HG03457 (cell line): ENCODE measurements around the gene PLD5.
"Not testable (repeated sequence)": the region's sequence is repeated elsewhere in the genome, so short reads cannot be mapped to it uniquely, and the experiment has no call there.

ENCODE experiments used
- ATAC-seq: cut with Tn5 transposase; IDR thresholded peaks from one replicate; pipeline ENCODE4 v1.9.1; 2021; ENCODE audit warnings: moderate number of reproducible peaks; ENCODE audit not compliant: unreplicated experiment

Gene PLD5

DNA sequence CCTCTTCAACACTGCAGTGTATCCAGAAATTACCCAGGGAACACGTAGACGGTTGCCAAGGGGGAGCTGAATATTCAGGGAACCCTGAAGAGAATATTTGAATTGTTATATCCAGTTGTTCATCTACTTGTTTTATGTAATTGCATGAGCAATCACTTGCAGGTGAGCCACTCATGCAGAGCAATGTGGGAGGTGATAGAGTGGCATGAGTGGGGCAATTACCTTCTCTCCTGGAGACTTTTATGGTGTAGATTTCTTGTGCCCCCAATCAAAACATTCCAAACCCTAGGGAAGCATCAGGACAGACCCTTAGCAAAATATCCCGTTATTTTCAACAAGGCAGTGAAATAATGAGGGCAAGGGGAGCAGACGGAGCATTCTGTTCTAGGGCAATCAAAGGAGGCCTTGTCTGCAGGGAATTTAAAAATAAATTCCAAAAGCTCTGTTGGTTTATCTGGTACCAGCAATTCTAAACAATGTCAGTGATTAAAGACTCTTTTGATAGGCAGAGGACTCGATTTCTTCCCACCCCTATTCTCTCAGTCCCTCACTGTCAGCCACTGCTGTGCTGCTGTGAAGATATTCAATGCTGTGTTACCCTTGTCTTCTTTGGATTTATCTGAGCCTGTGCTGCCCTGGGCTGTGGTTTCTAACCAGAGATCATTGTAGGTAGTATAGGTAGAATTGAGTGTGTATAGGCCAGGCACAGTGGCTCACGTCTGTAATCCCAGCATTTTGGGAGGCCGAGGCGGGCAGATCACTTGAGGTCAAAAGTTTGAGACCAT, 345.4 kb downstream of the PLD5 start:
- no peak for ATAC-seq

DNA sequence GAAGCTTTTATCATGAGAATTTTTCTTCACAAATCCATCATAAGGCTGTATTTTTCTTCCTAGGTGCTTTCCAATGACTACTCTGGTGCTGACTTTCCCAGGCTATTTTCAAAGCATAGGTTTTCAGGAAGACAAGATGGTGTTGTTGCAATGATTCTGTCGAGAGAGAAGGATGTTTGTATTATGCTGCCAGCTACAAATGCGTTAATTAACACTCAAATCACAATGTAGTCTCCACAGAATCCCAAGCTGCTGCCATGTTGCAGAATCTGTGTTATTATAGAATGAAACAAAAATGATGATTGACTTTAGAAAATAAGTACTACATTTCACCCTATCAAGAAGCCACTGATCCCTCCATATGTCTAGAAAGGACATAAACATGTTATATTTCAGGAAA, 346.1 kb downstream of the PLD5 start:
- ATAC-seq = no peak

DNA sequence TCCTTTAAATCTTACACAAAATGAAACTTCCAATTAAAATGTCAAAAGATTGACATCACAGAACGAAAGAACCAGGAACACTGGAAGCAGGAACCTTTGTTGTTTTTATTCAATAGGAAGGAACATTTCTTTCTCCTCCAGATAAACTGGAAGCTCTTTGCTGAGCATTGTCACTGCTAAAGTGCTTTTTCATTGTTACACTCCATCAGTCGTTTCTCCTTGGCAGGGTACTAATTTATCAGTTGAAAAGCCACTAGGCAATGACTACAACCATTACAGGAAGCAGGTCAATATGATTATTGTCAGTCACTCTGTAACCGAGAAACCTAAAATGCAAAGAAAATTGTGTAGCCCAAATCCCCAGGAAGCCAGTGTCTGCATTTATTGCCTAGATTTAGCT, 362.4 kb downstream of the PLD5 start:
- ATAC-seq = no peak

DNA sequence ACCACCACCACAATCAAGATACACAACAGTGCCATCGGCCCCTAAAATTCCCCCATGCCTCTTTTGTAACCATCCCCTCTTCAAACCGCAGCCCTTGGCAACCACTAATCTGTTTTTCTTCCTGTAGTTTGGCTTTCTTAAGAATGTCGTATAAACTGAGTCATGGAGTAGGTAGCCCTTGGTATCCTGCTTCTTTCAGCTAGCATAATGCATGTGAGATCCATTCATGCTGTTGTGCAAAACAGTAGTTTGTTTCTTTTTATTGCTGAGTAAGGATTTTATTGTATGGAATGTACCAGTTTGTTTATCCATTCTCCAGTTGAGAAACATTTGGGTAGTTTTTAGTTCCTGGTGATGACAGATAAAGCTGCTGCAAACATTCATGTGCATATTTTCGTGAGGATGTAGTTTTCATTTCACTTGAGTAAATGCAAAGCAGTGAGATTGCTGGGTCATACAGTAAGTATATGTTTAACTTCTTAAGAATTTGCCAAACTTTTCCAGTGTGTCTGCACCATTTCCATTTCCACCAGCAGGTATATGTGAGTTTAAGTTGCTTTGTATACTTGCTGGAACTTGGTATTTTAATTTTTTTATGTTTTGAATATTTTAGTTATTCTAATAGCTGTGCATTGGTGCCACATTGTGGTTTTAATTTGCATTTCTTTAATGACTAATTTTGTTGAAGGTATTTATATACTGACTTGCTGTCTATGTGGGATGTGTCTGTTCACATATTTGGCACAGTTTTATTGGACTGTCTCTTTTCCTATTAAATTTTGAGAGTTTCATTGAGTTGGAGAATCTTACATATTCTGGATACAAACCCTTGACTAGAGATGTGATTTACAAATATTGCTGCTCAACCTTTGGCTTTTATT, 377.2 kb downstream of the PLD5 start:
- ATAC-seq = no peak

DNA sequence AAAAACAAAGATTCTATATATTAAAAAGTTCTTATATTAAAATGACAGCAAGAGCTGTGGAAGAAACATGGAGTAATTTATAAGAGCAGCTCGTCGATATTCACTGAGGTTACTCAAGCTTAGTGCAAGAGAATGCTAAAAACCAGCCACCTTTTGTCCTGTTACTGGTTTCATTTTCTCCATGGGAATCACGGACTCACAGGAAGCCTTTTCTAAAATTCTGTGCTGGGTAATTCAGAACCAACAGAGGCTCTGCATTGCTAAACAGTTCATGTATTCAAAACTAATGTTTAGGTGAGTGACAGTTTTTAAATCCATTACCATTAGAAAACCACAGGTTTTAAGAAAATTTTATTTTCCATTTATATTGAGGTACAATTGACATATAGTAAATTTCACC, 377.8 kb downstream of the PLD5 start:
- no peak for ATAC-seq

DNA sequence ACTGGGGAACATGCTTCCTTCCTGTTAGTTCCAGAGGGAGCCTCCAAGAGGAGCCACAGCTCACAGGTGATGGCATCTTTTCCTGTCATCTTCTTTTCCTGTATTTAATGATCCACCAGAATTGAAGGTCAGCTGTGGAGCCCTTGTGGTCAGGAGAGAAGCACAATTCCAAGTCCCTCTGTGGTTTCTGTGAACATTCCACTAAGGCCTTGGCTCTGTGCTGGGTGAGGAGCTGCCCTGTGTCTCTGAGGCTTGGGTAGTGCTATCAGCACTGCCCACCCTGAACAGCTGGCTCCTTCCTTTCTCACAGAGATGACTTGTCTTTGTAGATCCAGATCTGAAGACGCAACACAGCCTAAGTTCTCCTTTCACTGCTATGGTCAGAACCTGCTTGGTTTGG, 383.7 kb downstream of the PLD5 start:
- ATAC-seq = no peak

DNA sequence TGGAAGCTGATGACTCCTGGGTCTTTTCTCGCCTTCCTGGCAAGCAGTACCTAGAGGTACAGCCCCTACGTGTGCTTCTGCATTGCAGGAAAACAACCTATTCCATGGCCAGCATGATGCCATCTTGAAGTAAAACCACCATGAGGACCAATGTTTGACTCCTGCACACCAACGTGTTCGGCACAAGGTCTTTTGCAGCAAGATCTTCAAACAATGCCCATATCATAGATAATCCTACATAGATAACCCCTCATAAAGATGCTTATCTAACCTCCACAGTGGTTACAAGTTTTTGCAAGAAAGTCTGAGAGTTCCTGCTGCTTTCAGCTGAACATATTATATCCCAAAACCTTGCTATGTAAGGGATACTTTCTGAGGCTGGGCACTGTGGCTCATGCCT, 384.5 kb downstream of the PLD5 start:
- no peak for ATAC-seq

DNA sequence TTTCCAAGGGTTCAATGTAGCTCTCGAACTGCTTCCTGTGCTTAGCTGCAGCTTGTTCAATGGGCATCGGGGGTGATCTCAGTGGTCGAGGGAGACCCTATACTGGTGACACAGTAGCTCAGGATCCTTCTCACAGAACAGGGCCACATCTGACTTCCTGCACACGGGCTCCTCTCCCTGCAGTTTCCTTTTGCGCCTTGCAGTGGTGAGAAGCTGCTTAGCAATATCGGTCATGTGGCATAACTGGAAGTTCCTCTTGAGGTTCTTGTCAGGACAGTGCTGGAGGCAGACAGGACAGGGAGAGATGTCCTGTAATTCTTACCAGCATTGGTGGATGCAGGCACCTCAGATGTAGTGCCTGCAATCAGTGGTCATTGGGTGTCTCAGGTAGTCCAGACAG, 385.1 kb downstream of the PLD5 start:
- ATAC-seq = peak; percentile 81

DNA sequence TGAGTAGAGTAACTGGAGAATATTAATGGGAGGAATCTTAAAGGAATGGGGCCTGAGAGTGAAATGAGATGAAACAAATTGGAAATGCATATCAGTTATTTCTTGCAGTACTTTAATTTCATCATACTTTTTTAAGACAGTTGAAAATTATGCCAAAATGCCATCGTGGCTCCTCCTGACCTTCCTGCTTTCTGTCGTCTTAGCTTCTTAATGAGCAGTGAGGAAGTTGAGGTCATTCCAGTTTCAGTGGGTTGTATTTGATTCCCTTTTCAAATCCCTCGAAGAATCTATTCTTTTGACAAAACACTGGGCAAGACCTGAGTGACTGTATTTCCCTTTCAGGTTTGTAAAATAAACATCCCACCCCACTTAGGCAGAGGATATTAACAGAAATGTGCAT, 390.7 kb downstream of the PLD5 start:
- ATAC-seq = no peak

DNA sequence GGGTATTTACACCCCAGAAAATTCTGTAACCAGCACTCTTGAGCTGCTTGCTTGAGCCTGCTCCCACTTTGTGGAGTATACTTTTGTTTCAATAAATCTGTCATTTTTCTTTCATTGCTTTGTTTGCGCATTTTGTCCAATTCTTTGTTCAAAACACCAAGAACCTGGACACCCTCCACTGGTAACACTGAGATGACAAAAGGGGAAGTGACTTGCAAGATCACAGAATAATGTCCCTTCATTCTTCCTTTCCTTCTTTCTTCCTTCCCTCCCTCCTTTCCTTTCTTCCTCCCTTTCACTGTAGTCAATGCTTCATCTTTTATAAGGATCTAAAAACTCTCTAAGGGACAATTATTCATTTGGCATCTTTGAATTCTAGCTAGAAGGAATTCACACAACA, 391.1 kb downstream of the PLD5 start:
- ATAC-seq = no peak

DNA sequence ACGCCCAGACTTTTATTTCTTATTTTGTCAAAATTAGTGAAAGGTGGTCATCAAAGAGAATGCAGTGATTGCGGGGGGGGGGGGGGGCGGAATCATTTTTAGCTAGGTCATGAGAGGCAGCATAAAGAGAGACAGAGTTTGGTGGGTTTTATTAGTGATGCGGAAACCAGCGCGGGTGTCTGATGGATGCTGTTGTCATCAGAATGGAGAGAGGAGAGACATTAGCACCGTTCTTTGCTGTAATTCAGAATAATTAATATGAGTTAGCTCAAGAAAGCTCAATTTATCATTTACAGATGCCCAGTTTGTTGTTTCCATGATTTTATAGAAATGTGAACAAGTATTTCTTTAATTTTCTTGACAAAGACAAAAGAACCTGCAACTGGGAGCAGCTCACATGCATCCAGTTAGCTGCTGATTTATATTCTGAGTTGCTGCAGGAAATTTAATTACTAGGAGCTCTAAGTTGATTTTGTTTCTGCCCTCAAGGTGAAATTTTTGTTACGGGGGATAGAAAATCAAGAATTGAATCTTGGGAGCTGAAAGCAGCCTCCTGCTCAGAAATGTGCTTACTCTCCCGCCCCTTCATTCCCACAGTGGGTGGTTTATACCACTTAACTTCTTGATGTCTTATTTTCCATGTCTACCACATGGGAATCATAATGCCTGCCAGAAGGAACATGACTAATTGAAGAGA, 392.2 kb downstream of the PLD5 start:
- no peak for ATAC-seq

DNA sequence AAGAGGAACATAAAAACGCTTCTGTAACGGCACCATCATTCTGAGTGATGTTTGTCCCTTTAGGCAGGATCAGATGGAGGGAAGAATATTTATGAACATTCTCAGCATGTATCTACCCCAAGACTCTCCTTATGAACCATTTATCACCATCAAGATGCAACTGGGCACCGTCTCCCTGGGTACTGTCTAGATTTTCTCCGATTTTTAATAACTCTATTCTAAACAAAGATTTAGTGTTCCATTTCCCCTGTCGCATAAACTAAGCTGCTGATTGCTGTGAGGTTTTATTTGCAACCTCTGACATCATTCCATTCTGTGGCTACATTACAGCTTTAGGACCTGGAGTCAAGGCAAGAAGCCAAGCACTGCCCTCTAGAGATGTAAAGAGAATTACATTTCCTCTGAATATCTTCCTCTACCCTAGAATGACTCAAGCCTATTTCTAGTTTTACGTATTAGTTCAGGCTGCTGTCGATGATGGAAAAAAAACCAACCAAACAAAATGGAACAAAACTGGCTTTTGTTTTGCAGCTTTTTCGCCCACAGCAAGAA, 395.5 kb downstream of the PLD5 start:
- ATAC-seq = no peak

DNA sequence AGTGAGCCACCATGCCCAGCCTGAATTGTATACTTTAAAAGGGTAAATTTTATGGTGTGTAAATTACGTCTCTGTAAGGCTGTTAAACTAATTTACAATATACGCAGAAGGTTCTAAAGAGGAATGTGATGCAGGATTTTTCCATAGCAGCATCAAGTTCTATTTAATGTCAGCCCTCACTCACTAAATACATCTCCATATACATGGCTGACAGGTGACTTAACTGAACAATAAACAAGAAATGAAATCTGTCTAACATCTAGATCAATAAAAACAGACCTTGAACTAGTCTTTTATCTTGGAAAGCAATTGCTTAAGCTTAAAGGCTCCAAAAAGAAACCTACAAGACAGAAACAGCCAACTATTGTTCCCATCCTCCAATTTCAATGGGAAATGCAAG, 404.1 kb downstream of the PLD5 start:
- no peak for ATAC-seq

DNA sequence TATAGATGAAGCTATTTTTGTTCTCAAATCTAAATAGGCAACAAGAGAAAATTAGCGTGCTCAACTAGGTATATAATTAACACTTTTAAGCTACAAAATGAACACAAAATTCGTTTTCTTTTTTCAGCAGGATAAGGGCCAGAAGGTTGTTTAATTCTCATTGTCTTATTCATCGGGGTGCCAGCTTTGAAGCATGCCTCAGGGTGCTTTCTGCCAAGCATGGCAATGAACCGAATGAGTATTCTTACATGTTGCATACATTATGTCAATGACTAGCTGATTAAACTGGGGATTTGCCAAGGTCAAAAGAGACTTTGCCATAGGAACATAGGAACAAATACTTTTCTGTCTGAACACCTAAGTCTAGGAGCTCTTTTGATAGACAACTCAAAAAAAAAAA, 423.6 kb downstream of the PLD5 start:
- ATAC-seq = no peak

DNA sequence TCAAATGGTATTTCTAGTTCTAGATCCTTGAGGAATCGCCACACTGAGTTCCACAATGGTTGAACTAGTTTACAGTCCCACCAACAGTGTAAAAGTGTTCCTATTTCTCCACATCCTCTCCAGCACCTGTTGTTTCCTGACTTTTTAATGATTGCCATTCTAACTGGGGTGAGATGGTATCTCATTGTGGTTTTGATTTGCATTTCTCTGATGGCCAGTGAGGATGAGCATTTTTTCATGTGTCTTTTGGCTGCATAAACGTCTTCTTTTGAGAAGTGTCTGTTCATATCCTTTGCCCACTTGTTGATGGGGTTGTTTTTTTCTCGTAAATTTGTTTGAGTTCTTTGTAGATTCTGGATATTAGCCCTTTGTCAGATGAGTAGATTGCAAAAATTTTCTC, 427.2 kb downstream of the PLD5 start:
- not testable (repeated sequence) for ATAC-seq

DNA sequence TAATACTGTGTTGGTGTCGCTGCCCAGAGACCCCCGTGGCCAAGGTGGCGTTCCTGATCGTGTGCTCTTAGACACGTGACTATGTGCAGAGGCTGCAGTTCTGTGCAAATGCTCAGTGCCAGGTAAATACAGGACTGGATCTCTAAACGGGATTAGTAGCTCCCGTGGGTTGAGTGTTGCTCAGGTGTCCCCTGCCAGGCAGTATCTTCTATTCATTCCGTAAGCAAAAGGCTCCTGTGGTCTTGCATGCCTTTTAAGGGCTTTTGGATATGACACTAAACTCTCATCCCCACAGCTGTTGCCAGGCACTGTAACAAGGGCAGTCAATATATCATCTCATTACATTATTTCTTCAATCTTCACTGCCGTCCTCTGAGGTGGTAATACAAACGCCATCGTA, 431.4 kb downstream of the PLD5 start:
- no peak for ATAC-seq

DNA sequence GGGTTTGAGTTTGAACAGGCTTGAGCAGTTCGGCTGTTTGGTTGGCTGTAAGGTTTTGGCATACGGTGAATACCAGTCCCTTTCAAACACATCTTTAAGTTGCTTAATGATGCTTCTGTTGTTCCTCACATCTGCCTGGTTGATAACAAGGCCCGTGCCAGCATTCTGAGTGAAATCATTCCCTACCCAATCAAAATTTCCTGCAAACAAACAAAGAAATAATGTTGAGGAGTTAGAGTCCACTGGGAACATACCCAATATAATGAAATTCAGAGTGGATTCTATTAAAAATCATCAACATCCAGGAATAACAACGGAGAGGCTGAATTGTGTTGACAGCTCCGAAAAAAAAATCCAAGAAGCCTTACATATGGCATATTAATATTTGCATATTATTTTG, 434.6 kb downstream of the PLD5 start:
- ATAC-seq = no peak

DNA sequence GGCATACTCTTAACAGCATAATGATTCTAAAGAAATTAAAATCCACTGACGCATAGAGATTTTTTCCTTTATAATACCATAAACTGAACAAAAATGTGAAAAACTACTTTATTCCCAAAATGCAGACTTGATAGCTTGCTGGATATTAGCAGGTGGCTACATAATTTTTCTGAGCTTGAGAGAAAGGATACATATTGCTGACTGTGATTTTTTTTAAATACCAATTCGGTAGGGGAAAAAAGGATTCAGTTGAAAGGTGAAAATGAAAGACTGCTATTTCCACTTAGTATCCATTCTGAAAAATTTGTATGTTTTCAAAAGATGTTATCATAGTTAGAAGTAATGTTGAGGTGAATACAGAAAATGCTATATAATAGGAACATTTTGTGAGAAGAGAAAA, 435.6 kb downstream of the PLD5 start:
- no peak for ATAC-seq

DNA sequence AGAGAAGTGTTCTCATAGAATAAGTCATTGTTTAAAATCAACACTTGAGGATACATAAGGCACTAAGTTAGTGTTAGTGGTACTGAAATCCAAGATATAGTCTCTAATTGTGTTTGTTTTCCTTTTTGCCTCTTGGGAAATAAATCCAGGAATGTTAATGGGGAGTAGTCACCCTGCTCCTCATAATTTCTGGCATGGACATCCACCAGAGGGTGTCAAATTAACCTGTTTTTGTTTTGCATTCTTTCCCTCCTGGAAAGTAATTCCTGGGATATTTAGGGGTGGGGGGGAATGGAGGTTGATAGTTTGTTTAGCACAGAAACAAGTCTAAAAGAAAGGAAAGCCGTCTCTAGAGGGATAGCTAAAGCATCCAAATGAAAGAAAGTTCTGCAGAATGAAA, 437.8 kb downstream of the PLD5 start:
- ATAC-seq = no peak

DNA sequence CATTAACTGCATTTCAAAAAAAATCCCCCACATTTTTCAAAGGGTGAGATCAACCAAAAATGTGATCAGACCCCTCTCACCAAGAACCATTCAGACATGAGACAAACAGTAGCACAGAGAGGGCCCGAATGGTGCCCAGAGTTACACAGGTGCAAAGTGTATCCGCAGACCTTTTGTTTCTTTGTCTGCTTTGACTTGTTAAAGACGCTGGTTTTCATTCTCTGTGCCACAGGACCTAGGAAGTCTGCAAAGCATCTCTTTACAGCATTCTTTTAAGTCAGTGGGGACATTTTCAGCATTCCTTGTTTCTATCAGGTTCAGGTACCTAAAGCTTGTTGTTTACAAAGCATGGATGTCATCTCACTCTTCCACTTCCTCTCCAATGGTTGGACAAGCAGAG, 438.4 kb downstream of the PLD5 start:
- no peak for ATAC-seq

DNA sequence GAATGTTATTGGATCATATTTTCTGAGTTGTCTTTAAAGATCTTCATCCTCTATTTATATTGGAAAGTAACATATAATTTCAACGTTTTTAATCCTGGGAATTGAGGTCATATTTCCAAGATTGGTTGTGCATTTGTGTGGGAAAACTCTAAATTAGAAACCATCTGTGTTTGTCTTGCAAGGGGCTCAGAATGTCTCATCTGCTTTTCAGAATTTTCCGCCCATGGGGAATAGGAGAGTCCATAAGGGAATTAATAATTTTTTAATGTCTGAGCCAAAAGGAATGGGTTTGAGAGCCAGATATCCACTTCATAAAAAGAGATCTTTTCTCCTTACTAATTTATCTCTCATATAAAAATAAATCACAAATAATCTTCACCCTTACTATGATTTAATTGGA, 440.8 kb downstream of the PLD5 start:
- ATAC-seq = no peak
